SK-N-SH (cell line): Measurements from ENCODE around the gene B4GALT1.

Source experiments
- CTCF ChIP-seq: fragments of 200-600 bp; sonication (generic); IDR thresholded peaks from 2 replicates; pipeline ENCODE4 v1.6.1; 2017; ENCODE audit warnings: antibody characterized with exemption, mild to moderate bottlenecking, moderate library complexity
- ELF1 ChIP-seq: IDR thresholded peaks from 2 replicates; pipeline ENCODE4 v1.4.0; 2012
- EP300 ChIP-seq, 2 experiments: IDR thresholded peaks; 2 replicates each; pipeline versions ENCODE4 v1.4.0 to v1.6.1; 2012; ENCODE audit warnings: borderline replicate concordance in 1 of 2, low read depth in 1 of 2, low read length in 1 of 2
- GABPA ChIP-seq: IDR thresholded peaks from 2 replicates; pipeline ENCODE4 v1.4.0; 2012; ENCODE audit warnings: low read depth, mild to moderate bottlenecking
- JUND ChIP-seq: IDR thresholded peaks from 2 replicates; pipeline ENCODE4 v1.4.0; 2012
- RXRA ChIP-seq: IDR thresholded peaks from 2 replicates; pipeline ENCODE4 v1.4.0; 2012; ENCODE audit warnings: low read depth, mild to moderate bottlenecking, borderline replicate concordance
- SMC3 ChIP-seq: IDR thresholded peaks from 2 replicates; pipeline ENCODE4 v1.6.1; 2012; ENCODE audit warnings: low read depth, low read length, improper control_type of control experiment

- TF ChIP-seq CTCF (no peak), RXRA (no peak), JUND (no peak), SMC3 (no peak), EP300 (IDR thresholded peaks at IDR 0.05; ENCODE audit: borderline replicate concordance in 1 of 2, low read depth in 1 of 2, low read length in 1 of 2) (no peak), GABPA (no peak), ELF1 (no peak)
These were observed 55.0 kb downstream of the B4GALT1 start for GRCh38 chr9:33112094-33112493.
